H1 (cell line): ENCODE measurements around the gene MECR. TPM values are rescaled to one million over a fixed set of nuclear protein-coding genes. Genes with fewer than 3 reads are reported as not detected.

Experiments used
- EP300 ChIP-seq, 2 experiments: IDR thresholded peaks; 1 replicate in 1 of 2; 2 replicates in 1 of 2; pipeline ENCODE4 v1.6.1; 2011 to 2012; ENCODE audit warnings: low read depth in 2 of 2, low read length in 2 of 2, mild to moderate bottlenecking in 2 of 2, borderline replicate concordance in 1 of 2, inconsistent platforms in 1 of 2, moderate library complexity in 1 of 2
- MAX ChIP-seq: IDR thresholded peaks from 2 replicates; pipeline ENCODE4 v1.6.1; 2012; ENCODE audit warnings: inconsistent platforms
- RAD21 ChIP-seq, 2 experiments: IDR thresholded peaks in 1 of 2; conservative IDR thresholded peaks in 1 of 2; 2 replicates each; pipeline ENCODE4 v1.6.1; 2011; ENCODE audit warnings: low read depth in 2 of 2, low read length in 2 of 2, improper control_type of control experiment in 1 of 2, inconsistent platforms in 1 of 2, mild to moderate bottlenecking in 1 of 2, moderate library complexity in 1 of 2
- SP1 ChIP-seq: IDR thresholded peaks from 2 replicates; pipeline ENCODE4 v1.6.1; 2011; ENCODE audit warnings: low read depth, low read length
- polyA plus RNA-seq, 7 experiments: library from polyadenylated mRNA; depleted of rRNA in 3 of 7; stranded (reverse) in 5 of 7; unstranded in 2 of 7; fragments of >200 nt in 5 of 7; fragments of 200-250 nt in 2 of 7; gene quantifications; 1 replicate in 5 of 7; 2 replicates in 1 of 7; 4 replicates in 1 of 7; pipeline versions ENCODE4 v1.2.1 to v1.2.3, GENCODE V29; 2011 to 2013; ENCODE audit warnings: missing spikeins in 2 of 7, mixed read lengths in 2 of 7
- total RNA-seq: library from RNA; stranded (reverse); fragmentation: NEBNext Ultra II Directional; extraction: Animal tissue kit (Norgen Biotek cat#: 25700); gene quantifications from 2 replicates; pipeline ENCODE4 v1.2.1, GENCODE V29; 2021

Gene MECR
- total and polyA plus RNA-seq, 2 of the 8 experiments (the other 6 are each of a cell fraction or from before 2014, with no cell fraction given) = 24.2 to 24.4 TPM

DNA sequence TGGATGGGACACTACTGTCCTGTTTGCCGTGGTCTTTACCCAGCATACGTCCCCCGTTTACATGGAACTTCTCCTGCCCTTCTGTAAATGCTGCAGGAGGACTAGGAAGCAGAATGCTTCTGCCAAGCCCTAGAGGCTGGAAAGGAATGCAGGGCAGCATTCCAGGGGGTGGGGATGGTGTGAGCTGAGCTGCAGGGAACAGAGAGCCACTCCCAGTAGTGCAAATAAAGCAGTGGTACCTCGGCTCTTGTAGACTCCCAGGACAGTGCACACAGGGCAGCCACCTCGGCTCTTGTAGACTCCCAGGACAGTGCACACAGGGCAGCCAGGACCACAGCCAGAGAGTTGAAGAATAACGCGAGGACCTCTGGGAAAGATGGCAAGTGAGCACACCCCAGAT is 41.0 kb upstream of the MECR start (continued):
- TF ChIP-seq EP300 (IDR thresholded peaks at IDR 0.05; ENCODE audit: borderline replicate concordance in 1 of 2, low read depth in 2 of 2, low read length in 2 of 2) (0 out of 3 replicates have a peak, but pooled peaks of 1 of the 2 experiments have one; percentile 12), MAX (no peak), RAD21 (IDR thresholded peaks at IDR 0.05 in 1 of 2, conservative IDR thresholded peaks at IDR 0.05 in 1 of 2; ENCODE audit: low read depth in 2 of 2, low read length in 2 of 2) (peak in 1 of 2 experiments; percentile 22; a peak in 2 of 4 replicates), SP1 (peak; percentile 69; the same call in 1 of the 2 replicates)
